Body of pancreas (tissue), 4 donors: ENCODE results near the gene FCRL6. TPM values are rescaled to one million over a fixed set of nuclear protein-coding genes. Genes with fewer than 3 reads are reported as not detected.

Source experiments
- ATAC-seq: fragments of 150-250 bp; one replicate; pipeline ENCODE4 v1.9.1; 2016
- DNase-seq, 4 donors: peaks; one replicate each; pipeline ENCODE4 v3.0.0-alpha.2; 2019
- H3K27ac ChIP-seq, 4 donors: fragments of 200-600 bp; sonication (generic); 1 replicate in 3 of 4; 2 replicates in 1 of 4; pipeline versions ENCODE4 v1.5.1 to v1.6.1; 2016 to 2019; ENCODE audit warnings: mild to moderate bottlenecking in 1 of 4, mixed read lengths in 1 of 4, moderate library complexity in 1 of 4
- H3K27me3 ChIP-seq, 2 donors: fragments of 200-600 bp; sonication (generic); one replicate each; pipeline ENCODE4 v1.6.0; 2016; ENCODE audit warnings: mild to moderate bottlenecking in 1 of 2
- H3K36me3 ChIP-seq, 2 donors: fragments of 200-600 bp; sonication (generic); replicated peaks in 1 of 2; 2 replicates each; pipeline ENCODE4 v1.5.1; 2016; ENCODE audit warnings: low read depth in 2 of 2; ENCODE audit not compliant: insufficient read depth in 1 of 2
- H3K4me1 ChIP-seq: fragments of 200-600 bp; sonication (generic); one replicate; pipeline ENCODE4 v1.6.0; 2016
- H3K4me3 ChIP-seq, 2 donors: fragments of 200-600 bp; sonication (generic); 1 replicate in 1 of 2; 2 replicates in 1 of 2; pipeline ENCODE4 v1.5.1; 2016 to 2019
- H3K9me3 ChIP-seq, 3 donors: fragments of 200-600 bp; sonication (generic); 1 replicate in 2 of 3; 2 replicates in 1 of 3; pipeline ENCODE4 v1.5.1; 2016
- POLR2A ChIP-seq, 3 donors: fragments of 450-650 bp; IDR thresholded peaks; one replicate each; pipeline ENCODE4 v1.6.1; 2016; ENCODE audit warnings: antibody characterized with exemption in 3 of 3, mild to moderate bottlenecking in 2 of 3
- WGBS, 2 donors: methylation state at CpG; one replicate each; pipeline ENCODE4 v1.1.5; 2017; 5-methylcytosine and 5-hydroxymethylcytosine counted together
- intact Hi-C: fragments of 100-400 bp; cut with DNase I; formaldehyde crosslinking; loops from one replicate; pipeline ENCODE4 v1.15.1; 2023
- total RNA-seq, 2 donors: library from RNA; depleted of rRNA; stranded (reverse); fragments of >200 nt; gene quantifications; one replicate each; pipeline ENCODE4 v1.1.0, GENCODE V29; 2016
- TF ChIP-seq, protein P1 (sequence below), 7 experiments: fragments of 450-650 bp in 4 of 7; fragments of 200-600 bp in 3 of 7; sonication (generic) in 3 of 7; IDR thresholded peaks; one replicate each; pipeline ENCODE4 v1.5.1; 2016 to 2019; ENCODE audit warnings: antibody characterized with exemption in 7 of 7

The FCRL6 gene
- total RNA-seq, 2 donors from 2014 or later = 6.3 TPM; not detected in 1

- H3K27ac ChIP-seq = no peak overlapping the region
- no peaks in the 10 kb centered on the region for H3K4me1 ChIP-seq
- no peak overlapping the region for H3K4me3 ChIP-seq
- intact Hi-C loops = no loop called here
- ATAC-seq = no peak
- WGBS, 2 donors = 78 to 89% methylated on average over 11 to 18 of the region's 18 CpGs
- TF ChIP-seq POLR2A (IDR thresholded peaks at IDR 0.05) = no peak
- TF ChIP-seq, protein P1, sequence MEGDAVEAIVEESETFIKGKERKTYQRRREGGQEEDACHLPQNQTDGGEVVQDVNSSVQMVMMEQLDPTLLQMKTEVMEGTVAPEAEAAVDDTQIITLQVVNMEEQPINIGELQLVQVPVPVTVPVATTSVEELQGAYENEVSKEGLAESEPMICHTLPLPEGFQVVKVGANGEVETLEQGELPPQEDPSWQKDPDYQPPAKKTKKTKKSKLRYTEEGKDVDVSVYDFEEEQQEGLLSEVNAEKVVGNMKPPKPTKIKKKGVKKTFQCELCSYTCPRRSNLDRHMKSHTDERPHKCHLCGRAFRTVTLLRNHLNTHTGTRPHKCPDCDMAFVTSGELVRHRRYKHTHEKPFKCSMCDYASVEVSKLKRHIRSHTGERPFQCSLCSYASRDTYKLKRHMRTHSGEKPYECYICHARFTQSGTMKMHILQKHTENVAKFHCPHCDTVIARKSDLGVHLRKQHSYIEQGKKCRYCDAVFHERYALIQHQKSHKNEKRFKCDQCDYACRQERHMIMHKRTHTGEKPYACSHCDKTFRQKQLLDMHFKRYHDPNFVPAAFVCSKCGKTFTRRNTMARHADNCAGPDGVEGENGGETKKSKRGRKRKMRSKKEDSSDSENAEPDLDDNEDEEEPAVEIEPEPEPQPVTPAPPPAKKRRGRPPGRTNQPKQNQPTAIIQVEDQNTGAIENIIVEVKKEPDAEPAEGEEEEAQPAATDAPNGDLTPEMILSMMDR (IDR thresholded peaks at IDR 0.05) = no peak
- H3K27me3 ChIP-seq = no peaks in the 10 kb centered on the region
- no peaks in the 10 kb centered on the region for H3K36me3 ChIP-seq
- DNase-seq = peak in 1 of 4 donors; percentile 37
- H3K9me3 ChIP-seq = no peaks in the 10 kb centered on the region
Observed at GRCh38 chr1:159829822-159830465, 27.8 kb downstream of the FCRL6 start.

GRCh38 chr1:159830722-159831121 is 28.6 kb downstream of the FCRL6 start:
- Histone ChIP-seq H3K27ac (no peak overlapping the region), H3K4me3 (no peak overlapping the region), H3K36me3 (no peaks in the 10 kb centered on the region), H3K9me3 (no peaks in the 10 kb centered on the region), H3K27me3 (no peaks in the 10 kb centered on the region), H3K4me1 (no peaks in the 10 kb centered on the region)
- WGBS, 2 donors = 81 to 84% methylated on average over 8 of the region's 8 CpGs
- ATAC-seq = no peak
- no peak for TF ChIP-seq POLR2A (IDR thresholded peaks at IDR 0.05)
- TF ChIP-seq, protein P1 (IDR thresholded peaks at IDR 0.05) = no peak
- intact Hi-C loops = no loop called here
- no peak for DNase-seq

GRCh38 chr1:159831412-159832141 is 29.4 kb downstream of the FCRL6 start:
- H3K9me3 ChIP-seq = no peaks in the 10 kb centered on the region
- intact Hi-C loops = no loop called here
- 15 to 26% methylated on average over 7 of the region's 7 CpGs for WGBS, 2 donors
- TF ChIP-seq, protein P1 (IDR thresholded peaks at IDR 0.05) = no peak
- no peak for TF ChIP-seq POLR2A (IDR thresholded peaks at IDR 0.05)
- H3K27ac ChIP-seq = no peak overlapping the region
- no peak for ATAC-seq
- no peak for DNase-seq
- no peaks in the 10 kb centered on the region for H3K27me3 ChIP-seq
- no peak overlapping the region for H3K4me3 ChIP-seq
- no peaks in the 10 kb centered on the region for H3K4me1 ChIP-seq
- no peaks in the 10 kb centered on the region for H3K36me3 ChIP-seq

DNA sequence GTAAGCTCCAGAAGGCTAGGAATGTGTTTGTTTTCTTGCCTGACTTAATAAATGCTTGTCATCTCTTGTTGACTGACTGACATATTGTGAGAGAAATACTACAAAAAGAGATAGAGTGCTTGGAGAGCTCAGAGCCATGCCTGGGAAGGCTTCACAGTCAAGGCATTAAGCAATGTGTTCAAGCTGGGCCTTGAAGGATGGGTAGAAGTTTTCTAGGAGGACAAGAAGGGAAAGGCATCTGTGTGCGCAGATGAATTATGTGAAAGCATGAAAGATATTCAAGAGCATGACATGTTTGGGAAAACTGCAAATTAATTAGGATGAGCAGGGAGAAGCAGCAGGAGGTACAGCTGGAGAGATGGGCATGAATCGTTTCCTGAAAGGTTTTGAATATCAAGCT is 30.1 kb downstream of the FCRL6 start:
- DNase-seq = no peak
- no peaks in the 10 kb centered on the region for H3K36me3 ChIP-seq
- intact Hi-C loops = no loop called here
- TF ChIP-seq, protein P1 (IDR thresholded peaks at IDR 0.05) = no peak
- TF ChIP-seq POLR2A (IDR thresholded peaks at IDR 0.05) = no peak
- H3K27me3 ChIP-seq = no peaks in the 10 kb centered on the region
- ATAC-seq = no peak
- no peak overlapping the region for H3K27ac ChIP-seq
- WGBS, 2 donors = 92 to 94% methylated on average over 2 of the region's 2 CpGs
- no peaks in the 10 kb centered on the region for H3K9me3 ChIP-seq
- no peak overlapping the region for H3K4me3 ChIP-seq
- H3K4me1 ChIP-seq = no peaks in the 10 kb centered on the region
